Esophagus squamous epithelium (tissue), 5 donors: ENCODE measurements around the gene COL4A3. TPM values are rescaled to one million over a fixed set of nuclear protein-coding genes. Genes with fewer than 3 reads are reported as not detected.

Experiments
- DNase-seq: peaks from one replicate; lab custom pipeline; 2025; lab: John Stamatoyannopoulos, UW
- H3K27ac ChIP-seq, 4 donors: fragments of 200-600 bp; sonication (generic); one replicate each; pipeline ENCODE4 v1.5.1; 2016 to 2019; ENCODE audit warnings: mild to moderate bottlenecking in 1 of 4
- H3K27me3 ChIP-seq, 4 donors: fragments of 200-600 bp; sonication (generic); 1 replicate in 3 of 4; 2 replicates in 1 of 4; pipeline versions ENCODE4 v1.5.1 to v1.6.0; 2017 to 2021; ENCODE audit warnings: antibody characterized with exemption in 1 of 4
- H3K36me3 ChIP-seq, 3 donors: fragments of 200-600 bp; sonication (generic); one replicate each; pipeline ENCODE4 v1.5.1; 2016 to 2019
- H3K4me1 ChIP-seq, 3 donors: fragments of 200-600 bp; sonication (generic); one replicate each; pipeline ENCODE4 v1.5.1; 2017 to 2019
- H3K4me3 ChIP-seq, 4 donors: fragments of 200-600 bp; sonication (generic); 1 replicate in 3 of 4; 2 replicates in 1 of 4; pipeline ENCODE4 v1.5.1; 2016 to 2019; ENCODE audit warnings: mild to moderate bottlenecking in 2 of 4, moderate library complexity in 1 of 4
- H3K9me3 ChIP-seq, 3 donors: fragments of 200-600 bp; sonication (generic); one replicate each; pipeline ENCODE4 v1.5.1; 2016 to 2019
- CTCF ChIP-seq, 6 experiments: fragments of 450-650 bp in 4 of 6; fragments of 200-600 bp in 2 of 6; sonication (generic) in 2 of 6; IDR thresholded peaks; one replicate each; pipeline ENCODE4 v1.5.1; 2016 to 2019; ENCODE audit warnings: antibody characterized with exemption in 6 of 6, mild to moderate bottlenecking in 4 of 6, moderate library complexity in 4 of 6
- POLR2A ChIP-seq, 4 donors: fragments of 450-650 bp; IDR thresholded peaks; one replicate each; pipeline ENCODE4 v1.6.1; 2017; ENCODE audit warnings: antibody characterized with exemption in 4 of 4, mild to moderate bottlenecking in 4 of 4, moderate library complexity in 3 of 4
- WGBS, 2 donors: methylation state at CpG; one replicate each; pipeline ENCODE4 v1.1.5; 2018; 5-methylcytosine and 5-hydroxymethylcytosine counted together
- intact Hi-C: fragments of 100-400 bp; cut with DNase I; formaldehyde crosslinking; loops from one replicate; pipeline ENCODE4 v1.15.0; 2022
- total RNA-seq, 4 donors: library from RNA; depleted of rRNA; stranded (reverse); fragments of >200 nt; gene quantifications; one replicate each; pipeline ENCODE4 v1.1.0, GENCODE V29; 2016
- donor health status: DM: yes; HTN: yes; CAD: no.

COL4A3 gene
- total RNA-seq, 4 donors from 2014 or later = 0.11 to 2.5 (median 0.38) TPM

GRCh38 chr2:227182765-227183164 is 18.3 kb downstream of the COL4A3 start:
- Histone ChIP-seq H3K4me3 (no peak overlapping the region), H3K36me3 (no peaks in the 10 kb centered on the region), H3K27me3 (no peaks in the 10 kb centered on the region), H3K9me3 (no peaks in the 10 kb centered on the region), H3K27ac (no peak overlapping the region), H3K4me1 (no peaks in the 10 kb centered on the region)
- DNase-seq = no peak
- TF ChIP-seq POLR2A (IDR thresholded peaks at IDR 0.05) = no peak
- no peak for TF ChIP-seq CTCF (IDR thresholded peaks at IDR 0.05)
- intact Hi-C loops = no loop called here

GRCh38 chr2:227183657-227184367 is 19.4 kb downstream of the COL4A3 start:
- WGBS, 2 donors = 73 to 82% methylated on average over 2 of the region's 2 CpGs
- H3K27ac ChIP-seq = no peak overlapping the region
- no peaks in the 10 kb centered on the region for H3K4me1 ChIP-seq
- TF ChIP-seq CTCF (IDR thresholded peaks at IDR 0.05) (no peak), POLR2A (IDR thresholded peaks at IDR 0.05) (no peak)
- no peak overlapping the region for H3K4me3 ChIP-seq
- intact Hi-C loops = no loop called here
- H3K9me3 ChIP-seq = no peaks in the 10 kb centered on the region
- H3K27me3 ChIP-seq = no peaks in the 10 kb centered on the region
- no peak for DNase-seq
- no peaks in the 10 kb centered on the region for H3K36me3 ChIP-seq

- WGBS, 2 donors = 64 to 65% methylated on average over 5 to 6 of the region's 6 CpGs
- no peak for DNase-seq
- intact Hi-C loops = no loop called here
- no peaks in the 10 kb centered on the region for H3K9me3 ChIP-seq
- H3K4me3 ChIP-seq = no peak overlapping the region
- no peak overlapping the region for H3K27ac ChIP-seq
- no peaks in the 10 kb centered on the region for H3K4me1 ChIP-seq
- no peaks in the 10 kb centered on the region for H3K36me3 ChIP-seq
- no peaks in the 10 kb centered on the region for H3K27me3 ChIP-seq
- TF ChIP-seq CTCF (IDR thresholded peaks at IDR 0.05) (no peak), POLR2A (IDR thresholded peaks at IDR 0.05) (no peak)
These were observed 21.3 kb downstream of the COL4A3 start for GRCh38 chr2:227185615-227186232.

GRCh38 chr2:227186751-227187150 is 22.3 kb downstream of the COL4A3 start:
- no peak overlapping the region for H3K4me3 ChIP-seq
- DNase-seq = no peak
- TF ChIP-seq CTCF (IDR thresholded peaks at IDR 0.05) = no peak
- TF ChIP-seq POLR2A (IDR thresholded peaks at IDR 0.05) = no peak
- intact Hi-C loops = no loop called here
- no peak overlapping the region for H3K27ac ChIP-seq
- no peaks in the 10 kb centered on the region for H3K36me3 ChIP-seq
- 5 to 56% methylated on average over 1 of the region's 1 CpG for WGBS, 2 donors
- no peaks in the 10 kb centered on the region for H3K9me3 ChIP-seq
- no peaks in the 10 kb centered on the region for H3K27me3 ChIP-seq
- no peaks in the 10 kb centered on the region for H3K4me1 ChIP-seq

GRCh38 chr2:227188292-227188691 is 23.9 kb downstream of the COL4A3 start:
- intact Hi-C loops = no loop called here

More at GRCh38 chr2:227188292-227188691, 23.9 kb downstream of the COL4A3 start:
- 48 to 49% methylated on average over 6 of the region's 6 CpGs for WGBS, 2 donors
- Histone ChIP-seq H3K4me1 (no peaks in the 10 kb centered on the region), H3K9me3 (no peaks in the 10 kb centered on the region), H3K27me3 (no peaks in the 10 kb centered on the region), H3K4me3 (no peak overlapping the region), H3K36me3 (no peaks in the 10 kb centered on the region), H3K27ac (no peak overlapping the region)
- TF ChIP-seq CTCF (IDR thresholded peaks at IDR 0.05) = no peak
- TF ChIP-seq POLR2A (IDR thresholded peaks at IDR 0.05) = no peak
- no peak for DNase-seq
